ENCODE measurements around the gene ARPC1B.
"Not testable (repeated sequence)": the region's sequence is repeated elsewhere in the genome, so short reads cannot be mapped to it uniquely, and the experiment has no call there.

Gene ARPC1B

DNA sequence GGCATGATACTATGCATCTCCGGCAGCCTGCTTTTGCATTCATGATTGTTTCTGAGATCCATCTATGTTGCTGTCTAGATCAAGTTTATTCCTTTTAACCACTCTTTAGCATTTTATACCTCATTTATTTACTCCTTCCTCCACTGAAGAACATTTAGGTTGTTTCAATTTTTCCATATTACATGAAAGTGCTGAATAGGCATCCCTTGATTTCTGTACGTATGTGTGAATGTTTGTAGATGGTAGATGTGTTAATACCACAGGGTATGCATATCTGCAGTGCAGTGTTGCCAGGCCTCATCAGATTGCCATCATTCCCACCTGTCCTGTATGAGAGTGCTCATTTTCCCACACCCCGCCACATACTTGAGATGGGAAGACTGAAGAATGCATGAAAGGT is 34.9 kb upstream of the ARPC1B start:
- no peak for DNase-seq (ENCODE audit: low read depth in 2 of 2)
- no peak overlapping the region for H3K4me3 ChIP-seq (replicated peaks in 1 of 2; ENCODE audit: low read depth in 2 of 2, low read length in 2 of 2)
- TF ChIP-seq CTCF (IDR thresholded peaks at IDR 0.05; ENCODE audit: low read depth, low read length), result no peak

GRCh38 chr7:99340659-99341058 is 33.9 kb upstream of the ARPC1B start:
- no peak for DNase-seq (ENCODE audit: low read depth in 2 of 2)
- no peak overlapping the region for H3K4me3 ChIP-seq (replicated peaks in 1 of 2; ENCODE audit: low read depth in 2 of 2, low read length in 2 of 2)
- no peak for TF ChIP-seq CTCF (IDR thresholded peaks at IDR 0.05; ENCODE audit: low read depth, low read length)

- TF ChIP-seq CTCF (IDR thresholded peaks at IDR 0.05; ENCODE audit: low read depth, low read length), result no peak
- H3K4me3 ChIP-seq (replicated peaks in 1 of 2; ENCODE audit: low read depth in 2 of 2, low read length in 2 of 2), result no peak overlapping the region
- no peak for DNase-seq (ENCODE audit: low read depth in 2 of 2)
These were observed 30.4 kb upstream of the ARPC1B start for GRCh38 chr7:99344061-99344647.

- DNase-seq (ENCODE audit: low read depth in 2 of 2); H3K4me3 ChIP-seq (replicated peaks in 1 of 2; ENCODE audit: low read depth in 2 of 2, low read length in 2 of 2): not testable (repeated sequence)
These were observed 23.9 kb upstream of the ARPC1B start for GRCh38 chr7:99350641-99351040.

DNA sequence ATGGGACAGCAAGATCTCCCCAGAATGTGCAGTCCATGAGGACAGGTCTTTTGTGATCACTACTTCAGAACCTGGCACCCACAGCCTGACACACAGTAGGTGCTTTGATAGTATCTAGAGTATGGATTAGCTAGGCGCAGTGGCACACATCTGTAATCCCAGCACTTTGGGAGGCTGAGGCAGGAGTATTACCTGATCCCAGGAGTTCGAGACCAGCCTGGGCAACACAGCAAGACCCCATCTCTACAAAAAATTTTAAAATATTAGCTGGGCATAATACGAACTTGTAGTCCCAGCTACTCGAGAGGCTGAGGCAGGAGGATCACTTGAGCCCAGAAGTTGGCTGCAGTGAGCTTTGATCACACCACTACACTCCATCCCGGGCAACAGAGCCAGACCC is 22.3 kb upstream of the ARPC1B start:
- no peak for TF ChIP-seq CTCF (IDR thresholded peaks at IDR 0.05; ENCODE audit: low read depth, low read length)
- no peak for DNase-seq (ENCODE audit: low read depth in 2 of 2)
- no peak overlapping the region for H3K4me3 ChIP-seq (replicated peaks in 1 of 2; ENCODE audit: low read depth in 2 of 2, low read length in 2 of 2)

GRCh38 chr7:99355098-99355497 is 19.4 kb upstream of the ARPC1B start:
- DNase-seq (ENCODE audit: low read depth in 2 of 2), result no peak
- TF ChIP-seq CTCF (IDR thresholded peaks at IDR 0.05; ENCODE audit: low read depth, low read length), result no peak
- H3K4me3 ChIP-seq (replicated peaks in 1 of 2; ENCODE audit: low read depth in 2 of 2, low read length in 2 of 2), result no peak overlapping the region

- no peak for TF ChIP-seq CTCF (IDR thresholded peaks at IDR 0.05; ENCODE audit: low read depth, low read length)
- H3K4me3 ChIP-seq (replicated peaks in 1 of 2; ENCODE audit: low read depth in 2 of 2, low read length in 2 of 2), result no peak overlapping the region
- no peak for DNase-seq (ENCODE audit: low read depth in 2 of 2)
These were observed 16.6 kb upstream of the ARPC1B start for GRCh38 chr7:99357701-99358490.

- not testable (repeated sequence) for DNase-seq (ENCODE audit: low read depth in 2 of 2); H3K4me3 ChIP-seq (replicated peaks in 1 of 2; ENCODE audit: low read depth in 2 of 2, low read length in 2 of 2)
These were observed 16.0 kb upstream of the ARPC1B start for GRCh38 chr7:99358521-99358920.

All from cardiac fibroblast (primary cell).